Thyroid gland (tissue), 4 donors: Measurements from ENCODE around the gene ANKRD11.

Experiments used
- POLR2A ChIP-seq, 2 donors: fragments of 450-650 bp; IDR thresholded peaks; one replicate each; pipeline ENCODE4 v1.6.1; 2017; ENCODE audit warnings: antibody characterized with exemption in 2 of 2, mild to moderate bottlenecking in 2 of 2, moderate library complexity in 1 of 2
- TF ChIP-seq, protein P1 (sequence below), 6 experiments: fragments of 200-600 bp in 3 of 6; fragments of 450-650 bp in 3 of 6; sonication (generic) in 3 of 6; IDR thresholded peaks; one replicate each; pipeline ENCODE4 v1.5.1; 2016 to 2019; ENCODE audit warnings: antibody characterized with exemption in 6 of 6, mild to moderate bottlenecking in 2 of 6, inconsistent platforms in 1 of 6, moderate library complexity in 1 of 6

DNA sequence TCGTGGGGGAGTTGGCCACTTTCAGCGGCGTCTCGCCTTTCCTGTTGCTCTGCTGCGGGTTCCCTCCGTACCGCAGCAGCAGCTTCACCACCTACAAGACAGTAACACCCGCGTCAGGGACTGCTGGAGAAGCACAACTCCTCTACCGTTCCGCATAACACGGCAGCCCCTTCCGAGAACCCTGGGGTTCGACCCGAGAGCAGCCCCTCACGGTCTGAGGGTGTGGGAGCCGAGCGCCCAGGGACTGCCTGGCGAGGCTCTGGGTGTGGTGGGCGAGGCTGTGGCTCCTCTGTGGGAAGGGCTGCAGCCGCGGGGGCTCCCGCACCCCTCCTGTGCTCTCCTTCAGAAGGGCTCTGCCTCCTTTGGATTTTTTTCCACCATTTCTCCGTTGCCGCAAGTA, 204.3 kb downstream of the ANKRD11 start:
- TF ChIP-seq, protein P1, sequence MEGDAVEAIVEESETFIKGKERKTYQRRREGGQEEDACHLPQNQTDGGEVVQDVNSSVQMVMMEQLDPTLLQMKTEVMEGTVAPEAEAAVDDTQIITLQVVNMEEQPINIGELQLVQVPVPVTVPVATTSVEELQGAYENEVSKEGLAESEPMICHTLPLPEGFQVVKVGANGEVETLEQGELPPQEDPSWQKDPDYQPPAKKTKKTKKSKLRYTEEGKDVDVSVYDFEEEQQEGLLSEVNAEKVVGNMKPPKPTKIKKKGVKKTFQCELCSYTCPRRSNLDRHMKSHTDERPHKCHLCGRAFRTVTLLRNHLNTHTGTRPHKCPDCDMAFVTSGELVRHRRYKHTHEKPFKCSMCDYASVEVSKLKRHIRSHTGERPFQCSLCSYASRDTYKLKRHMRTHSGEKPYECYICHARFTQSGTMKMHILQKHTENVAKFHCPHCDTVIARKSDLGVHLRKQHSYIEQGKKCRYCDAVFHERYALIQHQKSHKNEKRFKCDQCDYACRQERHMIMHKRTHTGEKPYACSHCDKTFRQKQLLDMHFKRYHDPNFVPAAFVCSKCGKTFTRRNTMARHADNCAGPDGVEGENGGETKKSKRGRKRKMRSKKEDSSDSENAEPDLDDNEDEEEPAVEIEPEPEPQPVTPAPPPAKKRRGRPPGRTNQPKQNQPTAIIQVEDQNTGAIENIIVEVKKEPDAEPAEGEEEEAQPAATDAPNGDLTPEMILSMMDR (IDR thresholded peaks at IDR 0.05), result no peak
- no peak for TF ChIP-seq POLR2A (IDR thresholded peaks at IDR 0.05)
